Activated B cell treated with CpG ODN at 0.5 μM for 24 hours (primary cell): ENCODE results near the gene DKKL1. TPM values are rescaled to one million over a fixed set of nuclear protein-coding genes. Genes with fewer than 3 reads are reported as not detected.
"Not testable (repeated sequence)": the region's sequence is repeated elsewhere in the genome, so short reads cannot be mapped to it uniquely, and the experiment has no call there.

Experiments
- ATAC-seq: fragments of 200-7000 bp; cut with Tn5 transposase; one replicate; pipeline ENCODE4 v1.10.0; 2021; ENCODE audit warnings: low read depth, mild to moderate bottlenecking, moderate library complexity
- CTCF ChIA-PET: fragments of 350-600 bp; sonication (Branson Sonifier 250); formaldehyde crosslinking; loops from one replicate; lab custom pipeline; 2021; ENCODE audit warnings: antibody characterized with exemption; lab: Charles Lee
- POLR2A ChIA-PET: fragments of 350-600 bp; sonication (Branson Sonifier 250); formaldehyde crosslinking; loops from one replicate; lab custom pipeline; 2021; ENCODE audit warnings: antibody characterized with exemption; lab: Charles Lee
- DNase-seq: peaks from one replicate; pipeline ENCODE4 v3.0.0; 2022
- H3K27ac Mint-ChIP-seq: one replicate; pipeline ENCODE4 v1.8.0; 2020; ENCODE audit warnings: mixed read lengths
- H3K27me3 Mint-ChIP-seq: one replicate; pipeline ENCODE4 v1.8.0; 2021; ENCODE audit warnings: mixed read lengths
- H3K36me3 Mint-ChIP-seq: one replicate; pipeline ENCODE4 v1.8.0; 2021; ENCODE audit warnings: low read depth, mixed read lengths
- H3K4me1 Mint-ChIP-seq: one replicate; pipeline ENCODE4 v1.8.0; 2021; ENCODE audit warnings: mixed read lengths
- H3K4me3 Mint-ChIP-seq: one replicate; pipeline ENCODE4 v1.8.0; 2020; ENCODE audit warnings: mild to moderate bottlenecking, mixed read lengths
- H3K9me3 Mint-ChIP-seq: one replicate; pipeline ENCODE4 v1.8.0; 2020; ENCODE audit warnings: mixed read lengths
- CTCF ChIP-seq: fragments of 200-600 bp; IDR thresholded peaks from one replicate; pipeline ENCODE4 v1.8.0; 2022; ENCODE audit warnings: antibody characterized with exemption, mild to moderate bottlenecking
- intact Hi-C: fragments of 100-400 bp; cut with micrococcal nuclease; formaldehyde crosslinking; loops from one replicate; pipeline ENCODE4 v1.15.1; 2024
- total RNA-seq: library from RNA; stranded (reverse); gene quantifications from 2 replicates; pipeline ENCODE4 v1.2.3, GENCODE V29; 2022

Gene DKKL1
- total RNA-seq, 1 donor from 2014 or later = 0.71 TPM

- H3K9me3 Mint-ChIP-seq = no peaks in the 10 kb centered on the region
- H3K27ac Mint-ChIP-seq = no peak overlapping the region
- DNase-seq (no peak), ATAC-seq (no peak)
- TF ChIP-seq CTCF = no peak
- CTCF ChIA-PET = no interaction called here
- no peaks in the 10 kb centered on the region for H3K36me3 Mint-ChIP-seq
- H3K4me3 Mint-ChIP-seq = peak overlapping the region; percentile 29
- POLR2A ChIA-PET = interaction anchor here (0.5 to 1.8 kb wide), 4 partner anchors 11 to 1042 kb away, joined by 4 to 20 read pairs (median 6); no protein-coding TSS in a partner anchor
- no peaks in the 10 kb centered on the region for H3K27me3 Mint-ChIP-seq
- peaks cover 31% of the 10 kb centered on the region for H3K4me1 Mint-ChIP-seq
- intact Hi-C loops = no loop called here
Observed at GRCh38 chr19:49364083-49364737, 533 bp downstream of the DKKL1 start.

GRCh38 chr19:49366110-49366509 lies 2.4 kb downstream of the DKKL1 start:
- no peak overlapping the region for H3K4me3 Mint-ChIP-seq
- H3K9me3 Mint-ChIP-seq = peaks cover 3% of the 10 kb centered on the region
- ATAC-seq (no peak), DNase-seq (no peak)
- TF ChIP-seq CTCF = no peak
- peaks cover 18% of the 10 kb centered on the region for H3K4me1 Mint-ChIP-seq
- peaks cover 3% of the 10 kb centered on the region for H3K36me3 Mint-ChIP-seq
- H3K27me3 Mint-ChIP-seq = no peaks in the 10 kb centered on the region
- intact Hi-C loops = no loop called here
- ChIA-PET CTCF (no interaction called here), POLR2A (interaction anchor here (0.6 to 2.0 kb wide), 7 partner anchors 9 to 128 kb away, joined by 3 to 8 read pairs (median 3); no protein-coding TSS in a partner anchor)
- no peak overlapping the region for H3K27ac Mint-ChIP-seq

GRCh38 chr19:49368711-49369358 lies 5.2 kb downstream of the DKKL1 start:
- ChIA-PET POLR2A (interaction anchor here (0.6 kb wide), 2 partner anchors 15 to 238 kb away, joined by 5 to 6 read pairs; no protein-coding TSS in a partner anchor), CTCF (no interaction called here)
- no peak for DNase-seq
- H3K27ac Mint-ChIP-seq = no peak overlapping the region
- TF ChIP-seq CTCF = no peak
- H3K4me1 Mint-ChIP-seq = peaks cover 8% of the 10 kb centered on the region
- H3K27me3 Mint-ChIP-seq = no peaks in the 10 kb centered on the region
- H3K36me3 Mint-ChIP-seq = peaks cover 3% of the 10 kb centered on the region
- peaks cover 3% of the 10 kb centered on the region for H3K9me3 Mint-ChIP-seq
- intact Hi-C loops = no loop called here
- no peak overlapping the region for H3K4me3 Mint-ChIP-seq
- ATAC-seq = no peak

GRCh38 chr19:49371184-49371583 lies 7.5 kb downstream of the DKKL1 start:
- Mint-ChIP-seq H3K4me1 (no peaks in the 10 kb centered on the region), H3K27ac (no peak overlapping the region), H3K27me3 (no peaks in the 10 kb centered on the region), H3K9me3 (peaks cover 3% of the 10 kb centered on the region), H3K4me3 (no peak overlapping the region), H3K36me3 (peaks cover 3% of the 10 kb centered on the region)
- intact Hi-C loops = no loop called here
- ChIA-PET POLR2A (interaction anchor here (0.5 to 1.2 kb wide), 2 partner anchors 10 to 36 kb away, joined by 3 to 5 read pairs; partner anchors contain the start of gene CD37), CTCF (no interaction called here)
- no peak for TF ChIP-seq CTCF
- no peak for DNase-seq
- no peak for ATAC-seq

- H3K27me3 Mint-ChIP-seq, H3K9me3 Mint-ChIP-seq, intact Hi-C loops, H3K4me3 Mint-ChIP-seq, ATAC-seq, DNase-seq, H3K27ac Mint-ChIP-seq, H3K4me1 Mint-ChIP-seq, CTCF ChIA-PET, H3K36me3 Mint-ChIP-seq: not testable (repeated sequence)
- POLR2A ChIA-PET = interaction anchor here (0.6 kb wide), 2 partner anchors 161 to 341 kb away, joined by 3 read pairs; no protein-coding TSS in a partner anchor
Observed at GRCh38 chr19:49373174-49373573, 9.5 kb downstream of the DKKL1 start.
